Vagina (tissue), 2 donors: ENCODE measurements around the gene AK1.

Experiments
- POLR2AphosphoS5 ChIP-seq, 2 donors: sonication (generic); formaldehyde crosslinking; IDR thresholded peaks; one replicate each; pipeline ENCODE4 v1.9.0; 2017; ENCODE audit warnings: antibody characterized with exemption in 2 of 2, mild to moderate bottlenecking in 2 of 2, low read depth in 1 of 2; ENCODE audit not compliant: insufficient read depth in 1 of 2
- TF ChIP-seq, protein P1 (sequence below), 3 experiments: fragments of 450-650 bp in 2 of 3; fragments of 200-600 bp in 1 of 3; sonication (generic) in 1 of 3; IDR thresholded peaks; one replicate each; pipeline ENCODE4 v1.5.1; 2017 to 2019; ENCODE audit warnings: antibody characterized with exemption in 3 of 3, mild to moderate bottlenecking in 2 of 3, moderate library complexity in 2 of 3

DNA sequence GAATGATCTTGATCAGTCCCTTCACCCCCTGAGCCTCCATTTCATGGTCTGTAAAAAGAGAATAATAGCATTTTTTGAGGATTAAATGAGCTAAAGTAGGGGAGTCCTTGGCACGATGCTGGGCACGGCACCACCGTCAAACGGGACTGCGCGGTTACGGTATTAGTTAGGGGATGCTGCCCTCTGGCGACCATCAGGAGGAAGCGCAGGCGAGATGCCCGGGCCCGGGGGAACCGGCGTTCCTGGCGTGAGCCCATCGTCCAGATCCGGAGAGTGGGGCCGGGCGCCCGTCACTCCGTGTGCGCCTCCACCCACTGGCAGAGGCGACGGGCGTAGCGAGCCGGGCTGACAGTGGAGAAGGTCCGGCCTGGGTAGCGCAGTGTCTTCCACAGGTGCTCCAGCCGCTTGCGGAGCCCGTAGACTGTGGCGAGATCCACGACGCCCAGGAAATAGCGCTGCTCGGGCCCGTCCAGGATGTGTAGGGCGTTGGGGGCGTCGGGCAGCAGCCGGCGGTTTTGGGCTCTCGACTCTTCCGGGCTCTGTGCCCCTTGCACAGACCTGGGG is 44.2 kb upstream of the AK1 start:
- peak; percentile 37 to 41 for TF ChIP-seq POLR2AphosphoS5 (IDR thresholded peaks at IDR 0.05; ENCODE audit: insufficient read depth in 1 of 2, low read depth in 1 of 2)
- TF ChIP-seq, protein P1, sequence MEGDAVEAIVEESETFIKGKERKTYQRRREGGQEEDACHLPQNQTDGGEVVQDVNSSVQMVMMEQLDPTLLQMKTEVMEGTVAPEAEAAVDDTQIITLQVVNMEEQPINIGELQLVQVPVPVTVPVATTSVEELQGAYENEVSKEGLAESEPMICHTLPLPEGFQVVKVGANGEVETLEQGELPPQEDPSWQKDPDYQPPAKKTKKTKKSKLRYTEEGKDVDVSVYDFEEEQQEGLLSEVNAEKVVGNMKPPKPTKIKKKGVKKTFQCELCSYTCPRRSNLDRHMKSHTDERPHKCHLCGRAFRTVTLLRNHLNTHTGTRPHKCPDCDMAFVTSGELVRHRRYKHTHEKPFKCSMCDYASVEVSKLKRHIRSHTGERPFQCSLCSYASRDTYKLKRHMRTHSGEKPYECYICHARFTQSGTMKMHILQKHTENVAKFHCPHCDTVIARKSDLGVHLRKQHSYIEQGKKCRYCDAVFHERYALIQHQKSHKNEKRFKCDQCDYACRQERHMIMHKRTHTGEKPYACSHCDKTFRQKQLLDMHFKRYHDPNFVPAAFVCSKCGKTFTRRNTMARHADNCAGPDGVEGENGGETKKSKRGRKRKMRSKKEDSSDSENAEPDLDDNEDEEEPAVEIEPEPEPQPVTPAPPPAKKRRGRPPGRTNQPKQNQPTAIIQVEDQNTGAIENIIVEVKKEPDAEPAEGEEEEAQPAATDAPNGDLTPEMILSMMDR (IDR thresholded peaks at IDR 0.05): peak; percentile 91 to 98 (median 96)
